ENCODE data around the gene CTSC.
"Not testable (repeated sequence)": the region's sequence is repeated elsewhere in the genome, so short reads cannot be mapped to it uniquely, and the experiment has no call there.

CTSC gene

DNA sequence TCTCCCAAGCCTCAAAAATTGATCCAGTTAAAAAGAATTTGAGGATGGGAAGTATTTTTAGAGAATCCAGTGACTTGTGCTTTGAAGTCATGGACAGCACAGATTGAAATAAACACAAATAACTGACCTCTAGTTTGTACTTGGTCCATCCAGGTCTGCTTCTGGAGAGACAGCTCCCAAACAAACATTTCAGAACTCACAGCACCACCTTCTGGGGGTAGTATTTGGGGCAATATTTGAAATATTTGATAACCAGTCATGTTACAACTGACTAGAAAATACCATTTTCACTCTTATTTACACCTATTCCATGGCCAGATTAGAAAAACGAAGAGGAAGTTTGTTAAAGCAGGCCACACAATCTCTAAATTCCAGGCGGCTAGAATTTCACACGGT, 56.2 kb downstream of the CTSC start:
- DNase-seq (ENCODE audit: low spot score), result no peak

GRCh38 chr11:88280673-88281316, 56.7 kb downstream of the CTSC start:
- DNase-seq (ENCODE audit: low spot score), result no peak

DNA sequence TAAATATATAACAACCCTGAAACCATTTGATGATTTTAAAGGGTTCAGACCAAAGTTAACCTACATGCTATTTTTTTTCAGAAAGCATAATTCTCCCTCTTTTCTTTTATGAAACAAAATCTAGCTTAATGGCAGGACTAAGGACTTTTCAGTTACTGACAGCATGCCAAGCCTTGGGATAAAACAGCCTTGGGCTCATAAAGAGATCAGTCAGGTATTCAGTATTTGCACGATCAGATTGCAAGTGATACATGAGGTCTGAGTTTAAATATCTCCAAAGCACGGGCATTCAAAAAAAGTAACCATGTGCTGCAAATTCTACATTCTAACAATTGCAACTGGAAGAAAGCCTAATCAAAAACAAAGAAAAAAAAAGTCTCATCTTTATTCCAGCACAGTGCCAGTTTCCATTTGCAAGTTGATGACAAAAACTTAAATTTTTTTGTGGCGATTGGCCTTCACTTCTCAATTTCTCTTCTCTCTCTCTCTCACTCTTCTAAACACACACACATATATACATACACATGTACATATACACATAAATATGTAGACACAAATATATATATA, 60.1 kb downstream of the CTSC start:
- DNase-seq (ENCODE audit: low spot score), result no peak

- DNase-seq (ENCODE audit: low spot score), result no peak
Measured at GRCh38 chr11:88275636-88276035, 61.9 kb downstream of the CTSC start.

DNA sequence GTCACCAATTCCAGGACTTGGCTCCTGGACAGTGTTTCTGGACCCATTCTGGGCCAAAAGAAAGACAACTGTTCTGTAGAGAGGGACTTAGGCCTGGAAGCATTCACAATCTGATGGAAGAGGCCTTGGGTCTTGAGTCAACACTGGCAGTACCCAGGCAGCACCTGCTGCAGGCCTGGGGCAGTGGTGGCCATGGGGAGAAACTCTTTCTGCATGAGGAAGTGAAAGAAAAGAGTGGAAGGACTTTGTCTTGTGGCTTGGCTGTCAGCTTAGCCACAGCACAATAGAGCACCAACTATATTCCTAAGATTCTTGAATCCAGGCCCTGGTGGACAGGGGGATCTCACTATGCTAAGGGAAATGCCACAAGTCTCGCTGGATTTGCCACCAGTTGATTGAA, 70.6 kb downstream of the CTSC start:
- no peak for DNase-seq (ENCODE audit: low spot score)

GRCh38 chr11:88266157-88266556, 71.4 kb downstream of the CTSC start:
- no peak for DNase-seq (ENCODE audit: low spot score)

DNA sequence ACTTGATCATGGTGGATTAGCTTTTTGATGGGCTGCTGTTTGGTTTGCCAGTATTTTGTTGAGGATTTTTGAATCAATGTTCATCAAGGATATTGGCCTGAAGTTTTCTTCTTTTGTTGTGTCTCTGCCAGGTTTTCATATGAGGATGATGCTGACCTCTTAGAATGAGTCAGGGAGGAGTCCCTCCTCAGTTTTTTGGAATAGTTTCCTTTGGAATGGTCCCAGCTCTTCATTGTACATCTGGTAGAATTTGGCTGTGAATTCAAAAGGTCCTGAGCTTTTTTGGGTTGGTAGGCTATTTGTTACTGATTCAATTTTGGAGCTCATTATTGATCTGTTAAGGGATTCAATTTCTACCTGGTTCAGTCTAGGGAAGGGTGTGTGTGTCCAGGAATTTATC, 78.1 kb downstream of the CTSC start:
- DNase-seq (ENCODE audit: low spot score), result no peak

DNA sequence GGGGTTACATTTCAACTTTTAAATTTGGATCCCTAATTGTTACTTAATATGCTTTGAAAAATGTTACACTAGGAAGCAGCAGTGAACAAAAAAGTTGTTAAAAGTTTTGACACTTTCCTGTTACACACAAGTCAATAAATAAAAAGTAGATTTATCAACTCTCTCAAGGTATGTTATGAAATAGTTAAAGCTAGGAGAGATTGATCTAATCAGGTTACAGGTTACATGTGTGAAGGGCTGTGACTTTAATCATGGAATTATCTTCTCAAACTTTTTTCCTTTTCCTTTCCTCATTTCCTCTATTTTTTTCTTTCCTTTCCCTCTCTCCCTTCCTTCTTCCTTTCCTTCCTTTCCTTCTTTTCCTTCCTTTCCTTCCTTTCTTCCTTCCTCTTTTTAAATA, 85.3 kb downstream of the CTSC start:
- DNase-seq (ENCODE audit: low spot score), result no peak

DNA sequence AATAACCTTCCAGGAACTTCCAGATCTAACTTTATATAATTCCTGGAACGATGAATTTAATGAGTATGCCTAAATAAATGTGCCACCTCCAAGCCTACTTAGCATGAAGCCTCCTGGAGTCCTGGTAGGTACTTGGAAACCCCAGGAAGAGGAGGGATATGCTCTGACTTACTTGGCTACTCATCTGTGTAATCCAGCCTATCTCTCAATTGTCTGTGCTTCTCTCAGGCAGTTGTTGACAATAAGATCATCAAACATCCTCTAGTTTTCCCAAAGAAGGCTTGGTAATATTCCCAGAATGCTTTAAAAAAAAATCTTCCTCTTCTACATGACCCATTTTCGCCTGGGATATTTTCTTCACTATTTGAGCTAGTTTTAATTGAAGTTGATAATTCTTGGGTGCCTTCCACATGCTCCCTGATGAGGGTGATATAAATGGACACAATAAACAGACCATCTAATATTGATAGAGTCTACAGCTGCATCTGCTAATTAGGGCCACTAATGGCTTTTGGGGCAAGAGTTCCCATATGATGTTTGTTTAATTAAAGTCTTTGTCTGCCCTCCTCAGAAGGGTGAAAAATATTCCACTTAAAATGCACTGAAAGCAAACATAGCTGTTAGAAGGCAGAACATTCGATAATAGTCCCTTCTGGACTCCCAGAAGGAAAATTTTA, 86.8 kb downstream of the CTSC start:
- no peak for DNase-seq (ENCODE audit: low spot score)

DNA sequence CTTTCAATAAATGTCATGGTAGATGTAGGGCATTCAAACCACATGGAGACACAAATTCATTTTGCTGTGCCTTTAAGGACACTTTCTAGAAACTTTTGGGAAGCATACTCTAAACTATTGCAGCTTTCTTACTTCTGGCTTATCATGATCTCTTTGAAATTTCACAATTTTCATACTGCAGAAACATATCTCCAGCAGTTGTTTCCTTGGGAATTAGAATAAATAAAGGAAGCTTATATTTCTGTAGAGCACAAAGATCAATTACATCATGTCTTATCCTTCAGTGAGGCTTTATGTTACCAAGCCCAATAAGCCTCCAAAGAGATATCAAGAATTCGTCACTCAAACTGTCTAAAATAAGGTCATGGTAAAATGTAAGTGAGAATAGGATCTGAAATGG, 87.8 kb downstream of the CTSC start:
- no peak for DNase-seq (ENCODE audit: low spot score)

DNA sequence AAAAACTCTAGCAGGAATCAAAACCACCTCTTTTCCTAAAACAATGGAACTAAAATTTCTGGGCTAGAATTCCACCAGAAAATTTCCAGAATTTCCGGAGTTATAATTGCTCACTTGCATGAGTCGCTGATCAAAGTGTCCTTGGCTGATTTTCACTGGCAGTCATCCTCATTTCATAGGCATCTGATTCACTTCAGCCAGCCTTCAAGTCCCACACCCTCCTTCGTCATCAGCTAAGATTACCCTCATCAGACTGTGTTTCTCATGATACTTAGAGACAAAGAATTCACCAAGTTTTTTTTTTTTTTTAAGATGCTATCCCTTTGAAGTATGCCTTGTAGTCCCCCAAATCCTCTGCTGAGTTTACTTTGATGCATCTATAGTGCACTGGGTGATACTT, 90.8 kb downstream of the CTSC start:
- no peak for DNase-seq (ENCODE audit: low spot score)

DNA sequence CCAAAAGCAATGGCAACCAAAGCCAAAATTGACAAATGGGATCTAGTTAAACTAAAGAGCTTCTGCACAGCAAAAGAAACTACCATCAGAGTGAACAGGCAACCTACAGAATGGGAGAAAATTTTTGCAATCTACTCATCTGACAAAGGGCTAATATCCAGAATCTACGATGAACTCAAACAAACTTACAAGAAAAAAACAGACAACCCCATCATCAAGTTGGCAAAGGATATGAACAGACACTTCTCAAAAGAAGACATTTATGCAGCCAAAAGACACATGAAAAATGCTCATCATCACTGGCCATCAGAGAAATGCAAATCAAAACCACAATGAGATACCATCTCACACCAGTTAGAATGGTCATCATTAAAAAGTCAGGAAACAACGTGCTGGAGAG, 92.0 kb downstream of the CTSC start:
- not testable (repeated sequence) for DNase-seq (ENCODE audit: low spot score)
